T-helper 22 cell (primary cell): ENCODE data around the gene SORCS3.

ENCODE experiments used
- DNase-seq: peaks from one replicate; pipeline ENCODE4 v3.0.0-alpha.2; 2020; ENCODE audit warnings: low read depth

SORCS3 gene

DNA sequence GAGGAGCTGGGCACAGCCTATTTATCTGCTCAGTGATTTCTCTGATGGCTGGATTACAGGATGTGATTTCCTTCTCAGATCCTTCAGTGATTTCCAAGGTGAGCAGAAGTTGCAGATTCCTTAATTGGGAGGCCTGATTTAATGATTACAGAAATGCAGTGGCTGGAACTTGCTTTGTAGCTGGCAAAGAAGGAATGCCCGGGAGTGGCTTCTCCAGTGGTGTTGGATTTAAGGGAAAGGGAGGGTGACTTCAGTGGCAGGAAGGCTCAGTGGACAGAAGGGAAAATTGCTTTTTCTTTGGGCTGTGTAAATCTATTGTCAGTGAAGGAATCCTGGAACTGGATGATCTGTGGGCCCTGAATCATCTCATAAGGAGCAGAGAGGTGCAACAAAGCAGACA, 5.1 kb downstream of the SORCS3 start:
- DNase-seq: no peak

DNA sequence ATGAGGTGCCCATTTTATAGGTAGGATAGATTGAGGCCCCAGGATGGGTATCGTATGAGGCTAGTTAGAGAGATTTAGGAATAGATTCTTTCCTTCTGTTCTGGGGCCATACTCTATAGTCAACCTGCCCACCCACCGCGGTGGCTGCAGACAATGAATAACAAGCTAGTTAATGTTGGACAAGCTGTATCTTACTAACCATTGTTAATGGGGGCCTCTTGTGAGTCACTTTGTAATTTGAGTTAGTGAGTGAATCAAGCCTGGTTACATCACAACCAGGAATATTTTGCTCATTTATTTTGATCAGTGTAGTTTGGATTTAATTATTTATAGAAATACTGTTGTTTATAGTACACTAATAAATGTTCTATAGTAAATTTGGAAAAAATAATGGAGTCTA, 7.3 kb downstream of the SORCS3 start:
- DNase-seq: no peak

DNA sequence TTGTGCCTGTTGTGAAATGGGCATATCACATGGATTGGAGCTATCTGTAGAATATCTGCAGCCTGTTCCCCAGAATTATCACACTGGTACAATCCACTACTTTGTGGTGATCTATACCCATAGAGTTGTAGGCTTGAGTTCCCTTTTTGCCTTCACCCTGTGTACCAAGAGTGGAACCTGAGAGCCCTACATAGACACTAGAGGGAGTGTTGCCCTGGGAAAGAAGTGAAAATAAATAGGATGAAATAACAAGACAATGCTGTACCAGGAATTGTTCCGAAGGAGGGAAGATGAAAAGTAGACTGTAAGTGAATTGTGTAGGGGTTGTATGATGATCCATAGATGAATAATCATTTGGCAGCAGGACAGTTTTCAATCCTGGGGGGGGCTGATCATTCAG, 9.0 kb downstream of the SORCS3 start:
- DNase-seq: no peak

DNA sequence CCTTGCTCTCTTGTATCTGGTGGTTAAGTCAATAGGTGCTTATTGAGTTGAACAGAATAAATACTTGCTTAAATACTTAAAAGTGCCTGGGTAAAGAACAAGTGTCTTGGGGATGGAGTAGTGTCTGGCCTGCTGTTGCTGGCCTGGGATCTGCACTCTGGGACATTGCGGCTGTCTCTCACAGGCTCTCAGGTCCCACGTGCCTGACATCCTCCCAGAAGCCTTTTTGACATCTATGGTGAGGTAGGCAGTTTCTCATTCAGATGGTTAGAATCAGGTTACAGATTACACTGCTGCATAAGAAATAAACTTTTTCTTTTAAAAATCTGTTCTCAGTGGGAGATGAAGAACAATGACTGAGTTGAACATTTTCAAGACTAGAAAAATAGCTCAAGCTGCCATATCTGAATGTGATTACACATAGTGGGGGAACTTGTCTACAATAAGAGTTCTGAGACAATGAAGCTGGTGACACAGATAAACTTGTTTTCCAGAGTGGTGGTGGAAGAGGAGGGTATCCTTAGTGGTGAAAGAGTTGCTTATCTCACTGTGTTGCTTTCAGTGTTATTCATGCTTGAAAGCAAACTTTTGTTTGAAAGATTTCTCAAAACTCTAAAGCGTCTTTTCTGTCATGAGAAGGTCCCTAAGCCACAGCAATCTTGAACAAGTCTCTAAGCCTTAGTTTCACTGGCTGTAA, 9.7 kb downstream of the SORCS3 start:
- no peak for DNase-seq

DNA sequence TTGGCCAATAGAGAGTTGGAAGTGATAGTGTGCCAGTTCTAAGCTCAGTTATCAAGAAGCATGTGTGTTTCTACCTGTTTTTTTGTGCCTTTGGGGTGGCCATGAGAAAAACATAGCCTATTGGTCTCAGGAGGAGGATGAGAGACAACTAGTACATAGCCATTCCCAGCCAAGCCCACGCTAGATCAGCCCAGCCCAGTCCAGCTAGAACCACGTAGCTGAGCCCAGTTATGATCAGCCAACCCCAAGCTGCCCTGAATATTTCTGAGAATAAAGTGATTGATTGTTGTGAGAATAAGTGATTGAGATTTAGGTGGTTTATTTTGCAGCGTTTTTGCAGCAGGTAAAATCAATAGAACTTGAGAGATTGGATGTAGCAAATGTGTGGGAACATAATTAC, 15.9 kb downstream of the SORCS3 start:
- DNase-seq: no peak

DNA sequence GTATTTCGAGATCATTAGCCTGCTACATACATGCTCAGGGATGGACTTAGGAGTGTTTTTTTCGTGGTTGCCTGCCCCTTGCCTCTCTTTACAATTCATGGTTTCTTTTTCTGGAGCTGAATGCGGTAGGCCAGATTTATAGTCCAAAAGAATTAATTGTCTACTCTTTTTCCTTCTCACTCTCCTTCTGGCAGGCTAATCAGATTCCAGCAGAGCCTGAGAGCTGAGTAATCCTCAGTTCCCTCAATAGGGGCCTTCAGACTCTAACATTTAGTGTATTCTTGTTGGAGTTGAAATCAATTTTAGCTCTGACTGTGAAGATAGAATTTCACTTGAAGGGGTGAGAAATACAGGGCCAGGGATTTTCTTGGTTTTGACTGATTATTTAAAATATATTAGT, 16.4 kb downstream of the SORCS3 start:
- no peak for DNase-seq

DNA sequence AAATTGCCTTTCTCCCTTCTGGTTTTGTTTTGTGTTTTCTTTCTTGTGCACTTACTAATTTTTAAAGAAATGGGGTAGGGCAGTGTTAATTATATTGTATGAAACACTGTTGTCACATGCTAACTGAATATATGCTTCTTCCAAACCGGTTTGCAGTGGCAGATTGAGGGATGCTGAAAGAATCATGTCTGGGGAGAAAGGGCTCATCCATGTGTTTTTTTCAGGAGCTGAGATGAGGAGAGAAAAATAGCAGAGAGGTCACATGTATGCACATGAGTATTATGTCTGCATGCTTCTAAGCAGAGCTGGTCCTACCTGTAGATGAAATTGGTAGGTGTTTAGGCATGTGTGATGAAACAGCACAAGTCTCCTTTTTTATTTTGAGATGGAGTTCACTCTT, 17.0 kb downstream of the SORCS3 start:
- no peak for DNase-seq

DNA sequence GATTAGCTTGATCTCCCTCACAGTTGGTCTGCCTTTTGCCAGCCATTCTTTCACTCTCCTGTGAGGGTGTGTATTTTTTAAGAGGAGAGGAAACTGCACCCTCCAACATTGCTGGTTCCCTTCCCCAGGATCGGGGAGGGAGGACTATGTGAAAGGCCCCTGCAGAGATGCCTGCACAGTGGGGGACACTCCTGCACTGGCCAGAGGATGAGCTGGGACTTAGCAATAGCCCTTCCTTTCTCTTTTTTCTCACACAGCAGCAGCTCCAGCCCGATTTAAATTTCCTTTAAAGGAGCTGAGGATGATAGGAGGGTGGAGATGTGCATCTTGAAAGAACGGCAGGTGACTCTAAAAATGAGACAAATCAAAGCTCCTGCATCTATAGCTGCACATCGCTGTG, 18.7 kb downstream of the SORCS3 start:
- DNase-seq: no peak

DNA sequence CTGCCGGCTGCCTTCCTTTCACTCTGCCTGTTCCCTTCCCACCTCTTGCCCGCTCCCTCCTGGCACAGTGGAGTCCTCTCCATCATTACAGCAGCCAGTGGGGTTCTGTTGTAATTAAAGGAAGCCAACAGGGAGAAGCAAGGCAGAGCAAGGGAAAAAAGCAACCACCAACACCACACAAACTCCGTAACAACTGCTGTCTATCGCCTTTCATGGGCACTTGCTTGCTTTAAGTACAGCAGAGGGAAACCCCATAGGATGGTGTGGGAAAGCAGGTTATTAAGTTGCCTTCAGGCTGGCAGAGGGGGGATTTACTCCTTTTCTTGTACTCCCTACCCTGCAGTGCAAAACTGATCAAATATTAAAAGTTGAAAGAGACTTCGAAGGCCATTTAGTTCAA, 22.0 kb downstream of the SORCS3 start:
- DNase-seq: no peak

DNA sequence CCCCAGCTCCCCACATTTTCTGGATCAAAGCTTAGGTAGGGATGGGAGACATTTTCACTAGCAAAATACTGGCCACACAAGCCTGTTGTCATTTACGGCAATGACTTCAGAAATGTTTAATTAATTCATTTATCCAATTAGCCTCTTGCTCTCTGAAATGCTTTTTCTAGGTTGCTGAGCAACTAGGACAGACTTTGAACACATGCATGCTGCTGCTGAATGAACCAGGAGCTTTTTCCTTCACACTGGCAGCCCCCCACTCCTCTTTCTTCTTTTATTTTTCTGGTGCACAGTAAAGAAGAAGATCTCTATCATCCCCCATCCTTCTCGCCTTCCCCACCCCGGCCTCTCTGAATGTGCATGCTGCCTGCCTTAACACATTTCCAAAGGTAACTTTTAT, 22.5 kb downstream of the SORCS3 start:
- no peak for DNase-seq

DNA sequence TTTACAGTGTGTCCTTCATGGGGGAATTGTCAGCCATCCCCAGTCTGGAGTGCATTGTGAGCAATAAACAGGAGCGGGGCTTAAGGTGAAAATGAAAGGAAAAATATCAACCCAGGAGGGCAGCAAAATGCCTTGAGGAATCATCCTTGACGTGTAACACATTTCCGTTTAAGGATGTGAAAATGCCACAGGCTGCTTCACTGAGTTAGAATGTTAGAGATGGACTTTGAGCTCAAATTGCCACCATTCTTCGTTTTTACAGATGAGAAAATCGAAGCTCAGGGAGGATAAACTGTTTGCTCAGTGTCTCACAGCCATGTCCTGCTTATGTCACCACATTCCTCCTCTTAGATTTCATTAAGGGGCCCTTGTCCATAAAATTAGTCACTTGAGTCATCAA, 23.1 kb downstream of the SORCS3 start:
- DNase-seq: no peak

DNA sequence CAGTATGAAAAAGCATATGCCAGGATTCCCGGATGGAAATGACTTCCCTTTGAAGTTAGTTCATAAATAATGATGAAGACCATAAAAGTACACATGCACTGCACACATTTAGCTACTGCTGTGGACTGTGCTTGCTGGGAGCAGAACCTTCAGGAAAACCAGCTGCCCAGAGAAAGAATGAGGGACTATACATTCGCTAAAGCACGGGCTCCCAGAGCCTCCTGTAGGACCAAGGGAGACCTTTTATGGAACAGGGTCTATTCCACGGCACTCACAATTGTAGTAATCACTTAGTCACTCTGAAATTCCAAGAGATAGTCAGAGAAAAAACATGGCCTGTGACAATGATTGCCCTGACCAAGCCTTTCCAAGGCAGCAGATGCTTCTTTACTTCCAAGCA, 24.1 kb downstream of the SORCS3 start:
- no peak for DNase-seq

DNA sequence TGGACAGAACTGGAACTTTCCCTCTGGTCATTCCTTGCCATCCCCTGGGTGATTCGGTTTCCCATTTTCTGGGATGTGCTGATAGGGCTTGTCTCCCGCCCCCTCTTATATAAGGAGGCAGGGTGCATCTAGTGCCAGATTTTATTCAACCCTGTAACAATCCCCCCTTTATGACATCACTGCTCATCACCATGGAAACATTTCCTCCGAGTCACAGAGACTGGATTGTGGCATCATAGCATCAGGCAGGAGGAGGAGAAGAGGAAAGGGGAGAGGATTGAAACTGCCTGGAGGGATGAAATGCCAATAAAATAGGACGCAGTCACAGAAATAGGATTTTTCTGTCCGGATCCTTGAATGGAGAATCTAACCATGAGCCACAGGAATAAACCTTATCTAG, 25.0 kb downstream of the SORCS3 start:
- no peak for DNase-seq

DNA sequence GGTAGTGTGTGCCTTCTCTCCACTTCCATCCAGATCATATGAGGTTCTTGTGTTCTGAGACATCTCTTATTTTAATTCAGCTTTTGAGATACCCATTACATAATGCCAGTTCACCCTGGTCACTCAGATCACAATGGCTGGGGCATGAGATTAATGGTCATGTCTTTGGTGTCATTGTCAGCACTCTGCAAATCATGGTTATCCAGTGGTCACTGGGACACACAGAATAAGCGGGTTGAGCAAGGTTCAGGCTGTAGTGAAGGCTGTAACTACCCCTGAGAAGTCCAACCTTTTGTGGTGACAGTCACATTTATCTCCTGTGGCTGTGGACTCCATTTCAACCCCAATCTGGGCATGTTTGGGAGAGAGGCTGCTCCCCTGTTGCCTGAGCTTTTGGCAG, 35.8 kb downstream of the SORCS3 start:
- DNase-seq: no peak

DNA sequence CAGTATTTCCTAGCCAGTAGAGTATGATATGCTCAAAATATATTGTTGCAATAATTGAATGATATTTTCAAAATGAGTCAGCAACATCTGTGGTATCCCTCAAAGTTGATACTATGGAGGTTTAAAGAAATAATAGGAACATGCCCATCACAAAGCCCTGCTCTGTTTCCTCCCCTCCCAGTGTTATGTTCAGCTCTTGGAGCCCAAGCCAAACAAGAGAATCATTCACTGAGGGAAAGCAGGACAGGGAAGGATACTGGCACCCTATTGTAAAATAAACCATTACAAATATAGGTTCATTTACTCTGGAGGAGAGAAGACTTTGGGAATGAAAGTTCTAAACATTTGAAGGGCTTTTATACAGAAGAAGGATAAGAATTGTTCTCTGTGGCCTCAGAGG, 37.6 kb downstream of the SORCS3 start:
- DNase-seq: no peak

DNA sequence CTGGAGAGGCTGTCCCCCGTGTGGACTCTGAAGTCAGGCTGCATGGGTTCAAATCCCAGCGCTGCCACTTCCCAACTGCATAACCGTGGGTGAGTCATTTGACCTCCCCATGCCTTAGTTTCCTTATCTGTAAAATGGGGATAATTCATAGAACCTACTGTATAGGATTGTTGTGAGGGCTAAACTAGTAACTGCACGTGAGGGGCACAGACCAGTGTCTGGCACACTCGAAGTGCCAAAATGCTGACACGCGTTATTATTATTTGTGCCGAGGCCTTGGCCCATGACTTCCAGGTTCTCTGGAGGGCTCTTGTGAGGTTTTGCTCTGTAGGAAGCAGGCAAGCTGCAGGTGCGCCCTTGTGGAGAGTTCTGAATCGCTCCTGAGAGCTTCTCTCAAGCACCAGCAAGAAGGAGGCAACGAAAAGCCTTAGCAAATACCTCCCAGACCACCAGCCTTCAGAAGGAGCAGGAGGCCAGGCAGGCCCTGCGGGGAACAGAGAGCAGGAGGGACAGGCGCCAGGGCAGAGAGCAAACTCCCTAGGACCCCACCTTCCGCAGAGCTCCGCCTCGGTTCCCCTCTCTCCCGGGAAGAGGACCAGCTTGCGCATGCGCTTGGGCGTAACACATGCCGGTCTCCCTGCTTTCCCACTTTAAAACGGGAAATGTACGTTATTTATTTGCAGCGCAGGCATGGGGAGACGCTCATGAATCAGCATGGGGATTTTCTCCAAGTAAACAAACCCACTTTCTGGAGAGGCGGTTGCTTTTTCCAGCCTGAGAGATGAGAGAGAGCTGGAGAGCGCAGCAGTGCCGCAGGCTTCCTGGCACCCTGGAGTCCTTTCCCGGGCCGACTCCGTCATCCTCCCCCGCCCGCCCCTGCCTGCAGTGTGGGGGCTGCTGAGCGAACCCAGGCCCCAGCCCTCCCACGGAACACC, 39.6 kb downstream of the SORCS3 start:
- no peak for DNase-seq

DNA sequence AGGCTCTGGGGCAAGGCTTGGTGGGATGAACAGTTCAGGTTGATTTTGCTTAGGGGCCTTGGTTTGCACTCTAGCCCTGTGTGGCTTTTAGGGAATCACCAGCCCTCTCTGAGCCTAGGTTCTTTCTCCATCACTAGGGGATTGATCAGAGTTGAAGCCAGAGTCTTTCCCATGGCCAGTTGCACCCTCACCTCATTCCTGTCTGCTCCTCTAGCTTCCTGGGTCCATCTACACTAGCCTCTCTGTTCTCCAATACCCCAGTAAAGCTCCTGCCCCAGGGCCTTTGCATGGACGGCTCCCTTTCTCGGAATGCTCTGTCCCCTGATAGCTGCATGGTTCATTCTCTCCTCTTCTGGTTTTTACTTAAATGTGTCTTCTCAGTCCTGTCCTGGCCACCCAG, 40.4 kb downstream of the SORCS3 start:
- no peak for DNase-seq

DNA sequence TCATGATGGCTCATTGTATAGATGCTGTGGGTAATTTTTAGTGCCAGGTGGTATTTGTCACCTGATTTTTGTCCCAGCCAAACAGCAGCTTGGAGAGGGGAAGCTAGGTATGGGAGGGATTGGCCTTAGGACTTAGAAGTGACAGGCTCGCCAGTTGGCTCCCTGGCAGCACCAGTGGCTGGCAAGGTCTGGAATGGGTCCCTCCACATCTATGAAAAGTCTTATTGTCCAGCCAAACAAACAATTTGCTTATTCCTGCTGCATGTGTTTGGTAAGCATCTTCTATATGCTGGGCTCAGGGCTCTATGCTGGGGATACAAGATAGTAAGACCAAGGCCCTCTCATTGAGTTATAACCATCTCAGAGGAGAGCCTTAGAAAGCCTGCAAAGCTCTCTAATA, 42.5 kb downstream of the SORCS3 start:
- no peak for DNase-seq

DNA sequence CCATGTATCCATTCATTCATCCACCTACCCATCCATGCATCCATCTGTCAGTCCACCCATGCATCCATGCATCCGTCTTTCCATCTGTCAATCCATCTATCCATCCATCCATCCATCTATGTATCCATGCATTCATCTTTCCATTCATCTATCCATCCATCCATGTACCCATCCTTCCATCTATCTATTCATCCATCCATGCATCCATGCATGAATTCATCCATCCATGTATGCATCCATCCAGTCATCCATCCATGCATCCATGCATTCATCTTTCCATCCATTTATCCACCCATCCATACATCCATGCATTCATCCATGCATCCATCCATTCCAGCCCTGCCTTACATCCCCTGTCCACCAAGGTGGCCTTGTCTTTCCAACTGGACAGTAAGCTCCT, 45.7 kb downstream of the SORCS3 start:
- no peak for DNase-seq

DNA sequence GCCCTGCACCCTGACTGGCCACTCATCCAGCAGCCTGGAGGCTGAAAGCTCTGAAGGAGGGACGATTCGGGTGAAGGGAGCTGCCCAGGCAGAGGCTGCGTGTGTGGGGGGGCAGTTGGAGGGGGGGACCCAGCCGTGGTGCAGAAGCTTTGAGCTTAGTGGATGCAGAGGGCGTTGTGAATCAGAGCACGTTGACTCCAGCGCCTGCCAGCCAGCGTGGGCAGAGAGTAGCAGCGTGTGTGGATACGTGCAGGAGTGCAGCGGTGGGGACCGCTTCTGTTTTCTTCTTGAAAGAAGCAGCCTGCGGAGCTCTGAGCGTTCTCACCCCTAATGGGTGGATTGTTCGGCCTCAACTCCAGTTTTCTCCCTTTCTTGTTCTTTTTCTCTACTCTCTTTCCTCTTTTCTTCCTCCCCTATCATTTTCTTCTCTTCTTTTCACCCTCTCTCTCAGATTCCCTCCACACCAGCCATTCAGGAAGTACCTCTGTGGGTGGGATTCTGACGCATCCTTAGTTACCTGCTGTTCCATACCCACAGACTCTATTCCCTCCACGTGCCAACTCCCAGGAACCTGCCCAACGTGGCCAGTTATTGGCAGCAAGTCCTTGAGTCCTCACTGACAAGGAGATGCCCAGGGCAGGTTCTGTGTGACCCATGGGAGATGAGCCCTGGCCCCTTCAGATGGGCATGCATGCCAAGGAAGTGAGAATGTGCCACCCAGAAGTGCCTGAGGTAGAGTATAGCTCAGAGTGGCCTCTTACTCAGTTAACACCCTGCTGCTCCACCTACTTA, 47.4 kb downstream of the SORCS3 start:
- no peak for DNase-seq

DNA sequence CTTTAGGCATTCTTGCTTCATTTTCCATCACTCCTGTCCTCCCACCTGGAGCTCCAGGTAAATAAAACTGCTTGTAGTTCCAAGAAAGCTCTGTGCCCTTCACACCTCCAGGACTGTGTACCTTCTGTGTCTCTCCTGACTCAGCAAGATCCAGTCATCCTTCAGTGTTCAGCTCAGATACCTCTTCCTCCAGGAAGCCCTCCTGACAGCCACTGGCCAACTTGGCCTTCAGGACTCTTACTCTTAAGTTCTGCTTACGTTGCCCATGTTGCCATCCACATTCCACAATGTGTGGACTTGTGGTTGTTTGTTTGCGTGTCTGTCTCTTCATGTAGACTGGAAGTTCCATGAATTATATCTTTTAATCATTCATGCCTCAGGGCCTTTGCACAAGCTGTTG, 48.0 kb downstream of the SORCS3 start:
- DNase-seq: no peak

DNA sequence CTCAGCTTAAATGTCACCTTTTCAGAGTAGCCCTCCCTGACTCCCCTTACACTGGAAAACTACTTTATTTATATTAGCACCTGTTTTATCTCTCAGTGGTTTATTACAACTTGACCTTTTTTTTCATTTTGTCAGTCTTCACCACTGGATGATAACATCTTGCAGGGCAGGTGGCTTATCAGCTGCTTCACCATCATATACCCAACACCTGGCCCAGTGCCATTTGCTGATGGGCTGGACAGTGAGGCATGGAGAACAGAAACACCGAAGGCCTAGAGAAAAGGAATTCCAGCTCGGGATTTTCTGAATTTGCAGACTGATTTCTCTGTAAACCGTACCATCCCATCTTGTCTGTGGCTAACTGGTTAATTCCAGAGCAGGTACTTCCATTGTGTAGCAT, 48.5 kb downstream of the SORCS3 start:
- DNase-seq: no peak

DNA sequence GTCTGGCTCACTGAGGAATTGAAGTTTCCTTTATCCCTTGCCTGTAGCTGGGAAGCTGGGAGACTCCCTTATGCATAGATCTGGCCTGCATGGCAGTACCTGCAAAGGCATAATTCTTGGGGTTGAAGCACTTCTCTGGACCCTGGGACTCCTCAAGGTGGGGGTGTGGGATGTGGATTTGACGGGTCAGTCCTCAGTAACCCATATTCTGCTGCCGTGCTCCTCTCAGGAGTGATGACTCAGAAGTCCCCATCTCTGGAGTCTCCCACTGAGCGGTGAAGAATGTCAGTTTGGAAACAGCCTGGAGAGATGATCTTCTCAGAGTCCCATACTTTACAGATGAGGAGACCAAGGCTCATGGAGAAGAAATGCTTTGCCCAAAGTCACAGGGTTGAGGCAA, 49.0 kb downstream of the SORCS3 start:
- DNase-seq: no peak
